HEK293T (cell line): Measurements from ENCODE around the gene SERPINB2.

Source experiments
- CTCF ChIA-PET: fragments of 350-600 bp; formaldehyde crosslinking; extraction: SDS; loops from one replicate; lab custom pipeline; 2021; ENCODE audit warnings: antibody characterized with exemption, inconsistent platforms; lab: Yijun Ruan, JAX
- POLR2A ChIA-PET: fragments of 350-600 bp; formaldehyde crosslinking; extraction: SDS; loops from one replicate; lab custom pipeline; 2020; ENCODE audit warnings: antibody characterized with exemption, inconsistent platforms; lab: Yijun Ruan, JAX
- DNase-seq: peaks from one replicate; pipeline ENCODE4 v3.0.0; 2012; ENCODE audit warnings: mixed read lengths; ENCODE audit errors: extremely low spot score
- ARNT ChIP-seq: fragments of 450-650 bp; IDR thresholded peaks from 2 replicates; pipeline ENCODE4 v1.6.1; 2017; ENCODE audit warnings: mild to moderate bottlenecking
- BHLHE40 ChIP-seq: fragments of 450-650 bp; IDR thresholded peaks from 2 replicates; pipeline ENCODE4 v1.6.1; 2016; ENCODE audit warnings: mild to moderate bottlenecking, moderate library complexity, borderline replicate concordance
- CTBP1 ChIP-seq: fragments of 450-650 bp; IDR thresholded peaks from 2 replicates; pipeline ENCODE4 v1.6.1; 2016; ENCODE audit warnings: borderline replicate concordance
- ELF4 ChIP-seq: fragments of 450-650 bp; IDR thresholded peaks from 2 replicates; pipeline ENCODE4 v1.6.1; 2017; ENCODE audit warnings: antibody characterized with exemption
- FOXA1 ChIP-seq: fragments of 450-650 bp; IDR thresholded peaks from 2 replicates; pipeline ENCODE4 v1.6.1; 2016; ENCODE audit warnings: mild to moderate bottlenecking
- FOXK2 ChIP-seq: fragments of 450-650 bp; IDR thresholded peaks from 2 replicates; pipeline ENCODE4 v1.6.1; 2016; ENCODE audit warnings: mild to moderate bottlenecking
- FOXM1 ChIP-seq: fragments of 450-650 bp; IDR thresholded peaks from 2 replicates; pipeline ENCODE4 v1.6.1; 2017; ENCODE audit warnings: mild to moderate bottlenecking, borderline replicate concordance
- HDGF ChIP-seq: fragments of 450-650 bp; IDR thresholded peaks from 2 replicates; pipeline ENCODE4 v1.6.1; 2017; ENCODE audit warnings: antibody characterized with exemption, borderline replicate concordance
- L3MBTL2 ChIP-seq: fragments of 450-650 bp; conservative IDR thresholded peaks from 2 replicates; pipeline ENCODE4 v1.6.1; 2016; ENCODE audit warnings: mild to moderate bottlenecking
- LEF1 ChIP-seq: fragments of 450-650 bp; IDR thresholded peaks from 2 replicates; pipeline ENCODE4 v1.6.1; 2017; ENCODE audit warnings: mild to moderate bottlenecking, borderline replicate concordance
- NFRKB ChIP-seq: fragments of 450-650 bp; IDR thresholded peaks from 2 replicates; pipeline ENCODE4 v1.6.1; 2016; ENCODE audit warnings: mild to moderate bottlenecking, moderate library complexity
- PKNOX1 ChIP-seq: fragments of 450-650 bp; IDR thresholded peaks from 2 replicates; pipeline ENCODE4 v1.6.1; 2016
- SP1 ChIP-seq: fragments of 450-650 bp; IDR thresholded peaks from 2 replicates; pipeline ENCODE4 v1.6.1; 2017
- SUZ12 ChIP-seq: fragments of 450-650 bp; IDR thresholded peaks from 2 replicates; pipeline ENCODE4 v1.6.1; 2016; ENCODE audit warnings: mild to moderate bottlenecking
- TARDBP ChIP-seq: fragments of 450-650 bp; IDR thresholded peaks from 2 replicates; pipeline ENCODE4 v1.6.1; 2016
- ZNF384 ChIP-seq: fragments of 450-650 bp; IDR thresholded peaks from 2 replicates; pipeline ENCODE4 v1.6.1; 2016

SERPINB2 gene

GRCh38 chr18:63887424-63887823, at the start of gene SERPINB2:
Gene SERPINB2, plus strand, starts transcription at chr18:63887705. Its CDS starts 3,740 bp downstream, at chr18:63891445.
- ChIA-PET CTCF (no interaction called here), POLR2A (no interaction called here)
- no peak for DNase-seq
- TF ChIP-seq SUZ12, result no peak
- TF ChIP-seq TARDBP, result no peak
- TF ChIP-seq HDGF, result no peak
- no peak for TF ChIP-seq ARNT
- no peak for TF ChIP-seq ZNF384
- TF ChIP-seq FOXM1, result no peak

GRCh38 chr18:63843008-63843407, 44.5 kb upstream of the SERPINB2 start:
- TF ChIP-seq FOXK2 (no peak), ZNF384 (no peak), NFRKB (no peak), ELF4 (no peak), SUZ12 (no peak), HDGF (no peak), L3MBTL2 (no peak)
- CTCF ChIA-PET, result interaction anchor here (0.6 to 1.1 kb wide), 3 partner anchors 325 to 509 kb away, joined by 3 to 4 read pairs (median 4); no protein-coding TSS in a partner anchor
- DNase-seq, result no peak
- POLR2A ChIA-PET, result no interaction called here

- ChIA-PET CTCF (interaction anchor here (1.1 to 1.5 kb wide), 2 partner anchors 326 kb away, joined by 4 read pairs; no protein-coding TSS in a partner anchor), POLR2A (no interaction called here)
- no peak for TF ChIP-seq FOXK2
- no peak for TF ChIP-seq HDGF
- no peak for TF ChIP-seq ARNT
- no peak for TF ChIP-seq LEF1
- TF ChIP-seq ELF4, result no peak
- no peak for TF ChIP-seq TARDBP
- no peak for TF ChIP-seq CTBP1
- no peak for TF ChIP-seq NFRKB
- TF ChIP-seq PKNOX1, result no peak
- TF ChIP-seq SUZ12, result no peak
- no peak for TF ChIP-seq FOXA1
- no peak for TF ChIP-seq ZNF384
- no peak for TF ChIP-seq SP1
- TF ChIP-seq L3MBTL2, result no peak
- TF ChIP-seq FOXM1, result no peak
- no peak for TF ChIP-seq BHLHE40
- DNase-seq, result no peak
These were observed 43.3 kb upstream of the SERPINB2 start for GRCh38 chr18:63844254-63844653.

GRCh38 chr18:63848159-63848558, 39.3 kb upstream of the SERPINB2 start:
- no peak for TF ChIP-seq FOXM1
- TF ChIP-seq ARNT, result no peak
- no peak for TF ChIP-seq ZNF384
- TF ChIP-seq LEF1, result no peak
- no peak for TF ChIP-seq HDGF
- TF ChIP-seq BHLHE40, result no peak
- no peak for TF ChIP-seq ELF4
- TF ChIP-seq PKNOX1, result no peak
- TF ChIP-seq FOXA1, result no peak
- no peak for TF ChIP-seq FOXK2
- TF ChIP-seq CTBP1, result no peak
- no peak for TF ChIP-seq TARDBP
- TF ChIP-seq SP1, result no peak
- no peak for TF ChIP-seq SUZ12
- no peak for TF ChIP-seq NFRKB
- TF ChIP-seq L3MBTL2, result no peak
- CTCF ChIA-PET, result interaction anchor here (0.7 kb wide), 1 partner anchor 10 kb away, joined by 3 read pairs; no protein-coding TSS in a partner anchor
- POLR2A ChIA-PET, result no interaction called here
- peak; percentile 19 for DNase-seq

GRCh38 chr18:63850020-63850419, 37.5 kb upstream of the SERPINB2 start:
- POLR2A ChIA-PET, result no interaction called here
- CTCF ChIA-PET, result no interaction called here
- peak; percentile 9 for DNase-seq
- no peak for TF ChIP-seq SP1
- no peak for TF ChIP-seq PKNOX1
- no peak for TF ChIP-seq LEF1
- no peak for TF ChIP-seq FOXM1
- TF ChIP-seq CTBP1, result no peak
- TF ChIP-seq SUZ12, result no peak
- TF ChIP-seq ARNT, result no peak
- TF ChIP-seq ZNF384, result no peak
- no peak for TF ChIP-seq ELF4
- TF ChIP-seq NFRKB, result no peak
- no peak for TF ChIP-seq TARDBP
- TF ChIP-seq HDGF, result no peak
- TF ChIP-seq L3MBTL2, result no peak
- no peak for TF ChIP-seq FOXA1
- no peak for TF ChIP-seq FOXK2
- no peak for TF ChIP-seq BHLHE40

DNA sequence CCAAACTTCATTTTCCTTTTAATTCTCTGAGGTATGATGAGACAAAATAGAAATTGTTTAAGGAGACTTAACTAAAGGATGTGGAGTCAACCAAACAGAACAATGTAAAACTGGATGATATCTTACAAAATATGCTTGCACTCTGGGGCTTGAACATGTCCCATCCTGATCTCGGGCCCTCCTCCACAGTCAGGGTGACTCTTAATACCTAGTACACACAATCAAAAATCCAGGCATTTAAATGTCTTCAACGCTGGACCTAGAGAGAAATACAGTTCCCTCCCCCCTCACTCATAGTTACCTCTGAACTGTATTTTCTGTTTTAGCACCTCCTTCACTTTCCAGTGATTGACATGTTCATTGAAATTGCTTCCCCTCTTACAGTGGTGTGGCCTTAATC, 36.9 kb upstream of the SERPINB2 start:
- TF ChIP-seq LEF1 (no peak), CTBP1 (no peak), FOXM1 (no peak), FOXK2 (no peak), SP1 (no peak), SUZ12 (no peak), L3MBTL2 (no peak), HDGF (no peak), BHLHE40 (no peak), ELF4 (no peak), NFRKB (no peak), ZNF384 (no peak), FOXA1 (no peak), TARDBP (no peak), ARNT (no peak), PKNOX1 (no peak)
- no peak for DNase-seq
- ChIA-PET CTCF (no interaction called here), POLR2A (no interaction called here)
